Posterior vena cava (tissue), 2 donors: Measurements from ENCODE around the gene LSM2. TPM values are rescaled to one million over a fixed set of nuclear protein-coding genes. Genes with fewer than 3 reads are reported as not detected.

Source experiments
- DNase-seq: peaks from one replicate; pipeline ENCODE4 v3.0.0-alpha.2; 2020; ENCODE audit warnings: low spot score
- intact Hi-C, 2 donors: fragments of 100-400 bp; cut with DNase I; formaldehyde crosslinking; loops; one replicate each; pipeline versions ENCODE4 v1.14.1 to v1.14.2; 2022 to 2023
- total RNA-seq, 2 donors: library from RNA; stranded (reverse); fragmentation: NEBNext Ultra II Directional; extraction: Animal tissue kit (Norgen Biotek cat#: 25700); gene quantifications; one replicate each; pipeline ENCODE4 v1.2.1, GENCODE V29; 2021
- donor health status: DM: yes; HTN: yes; CAD: no.
- donor health status: DM: yes; HTN: yes; CAD: no.

LSM2 gene
- total RNA-seq, 2 donors from 2014 or later = 38.7 to 39.7 TPM

DNA sequence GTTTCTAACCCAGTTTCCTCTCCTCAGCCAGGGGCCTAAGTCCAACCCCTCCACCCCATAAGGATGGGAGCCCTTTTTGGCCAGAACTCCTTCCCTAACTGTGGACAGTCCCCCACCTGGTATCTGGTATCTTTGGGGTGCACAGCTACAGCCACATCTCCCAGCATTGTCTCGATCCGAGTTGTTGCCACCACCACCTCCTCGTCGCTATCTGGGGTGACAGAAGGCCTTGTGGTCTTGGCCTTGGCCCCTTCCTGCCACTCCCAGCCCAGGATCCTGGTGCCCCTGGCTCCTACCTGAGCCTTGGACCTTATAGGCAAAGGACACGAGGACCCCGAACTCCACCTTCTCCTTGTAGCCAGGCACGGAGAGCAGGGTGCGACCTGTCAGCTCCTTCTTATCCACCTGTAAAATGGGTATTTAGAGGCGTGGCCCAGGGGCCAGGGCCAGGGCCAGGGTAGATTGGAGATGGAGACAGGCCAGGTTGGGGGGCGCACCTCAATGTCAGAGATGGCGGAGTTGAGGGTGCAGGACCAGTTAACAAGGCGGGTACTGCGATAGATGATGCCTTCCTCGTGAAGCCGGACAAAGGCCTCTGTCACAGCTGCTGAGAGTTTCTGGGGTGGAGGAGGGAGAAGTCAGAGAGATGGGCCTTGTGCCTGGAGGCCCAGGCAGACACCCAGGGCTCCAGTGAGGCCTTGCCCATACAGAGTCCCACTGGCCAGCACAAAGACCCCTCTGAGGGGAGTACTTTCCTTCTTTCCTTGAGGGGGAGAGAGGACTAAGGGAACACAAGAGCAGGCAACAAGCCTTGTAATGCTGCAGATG, 22.5 kb downstream of the LSM2 start:
- intact Hi-C loops = no loop called here
- no peak for DNase-seq

DNA sequence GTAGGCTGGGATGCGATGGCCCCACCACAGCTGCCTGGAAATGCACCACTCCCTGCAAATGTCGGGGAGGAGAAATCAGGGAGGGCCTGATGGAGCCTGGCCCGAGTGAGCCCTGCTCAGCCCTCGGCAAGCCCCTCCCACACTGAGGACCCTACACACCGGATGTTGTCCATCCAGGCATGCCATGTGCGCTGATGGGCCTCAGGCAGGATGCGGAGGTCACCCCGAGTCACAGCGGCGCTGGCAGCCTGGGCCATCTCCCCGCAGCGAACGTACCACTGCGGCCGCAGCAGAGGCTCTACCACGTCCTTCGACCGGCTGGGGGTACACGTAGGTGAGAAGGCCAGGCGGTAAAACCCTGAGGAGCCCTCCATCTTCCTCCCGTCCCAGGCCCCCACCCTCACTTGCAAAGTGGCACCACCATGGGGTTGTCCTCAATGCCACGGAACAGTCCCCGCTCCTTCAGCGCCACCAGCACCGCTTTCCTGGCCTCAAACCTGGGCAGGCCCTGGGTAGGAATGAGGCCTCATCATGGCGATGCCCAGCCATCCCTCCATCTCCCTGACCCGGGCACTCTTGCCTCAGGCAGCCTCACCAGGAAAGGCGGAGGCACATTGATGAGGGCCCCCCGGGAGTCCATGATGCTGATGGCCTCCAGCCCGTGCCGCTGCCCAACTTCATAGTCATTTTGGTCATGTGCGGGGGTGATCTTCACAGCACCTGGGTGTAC, 24.5 kb downstream of the LSM2 start:
- intact Hi-C loops = no loop called here
- DNase-seq = no peak

DNA sequence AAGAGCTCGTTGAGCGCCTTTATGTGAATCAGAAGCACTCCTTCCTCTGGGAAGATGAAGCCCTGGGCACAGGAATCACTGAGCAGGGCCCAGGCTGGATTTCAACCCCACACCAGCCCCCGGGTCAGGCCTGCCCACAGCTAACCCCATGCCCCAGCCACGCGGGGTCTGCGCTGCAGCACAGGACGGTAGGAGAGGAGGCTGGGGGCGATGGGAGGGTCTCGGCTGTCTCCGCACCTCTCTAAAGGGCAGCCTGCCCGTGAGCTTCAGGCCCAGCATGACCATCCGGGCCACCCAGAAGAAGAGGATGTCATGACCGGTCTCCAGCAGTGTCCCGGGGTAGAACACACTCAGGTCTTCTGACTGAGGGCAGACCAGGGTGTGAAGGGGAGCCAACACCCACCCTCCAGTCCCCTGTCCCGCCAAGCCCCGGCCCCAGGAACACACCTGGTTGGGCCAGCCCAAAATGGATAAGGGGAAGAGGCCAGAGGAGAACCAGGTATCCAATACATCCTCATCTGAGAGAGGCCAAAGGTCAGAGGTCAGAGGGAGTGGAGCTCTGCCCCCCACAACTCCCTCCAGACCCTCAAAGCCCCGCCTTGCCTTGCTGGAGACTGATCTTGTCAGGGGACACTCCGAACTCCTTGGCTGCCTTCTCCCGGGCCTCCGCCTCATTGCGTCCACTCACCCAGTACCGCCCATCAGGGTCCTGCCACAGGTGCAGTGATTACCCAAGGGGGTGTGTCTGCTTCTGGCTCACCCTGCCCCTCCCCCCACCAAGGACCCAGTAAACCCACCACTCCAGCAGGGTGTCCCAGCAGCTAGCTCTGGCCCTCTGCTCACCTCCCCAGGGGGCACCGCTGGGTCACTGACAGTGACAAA, 25.3 kb downstream of the LSM2 start:
- intact Hi-C loops = no loop called here
- DNase-seq = no peak

DNA sequence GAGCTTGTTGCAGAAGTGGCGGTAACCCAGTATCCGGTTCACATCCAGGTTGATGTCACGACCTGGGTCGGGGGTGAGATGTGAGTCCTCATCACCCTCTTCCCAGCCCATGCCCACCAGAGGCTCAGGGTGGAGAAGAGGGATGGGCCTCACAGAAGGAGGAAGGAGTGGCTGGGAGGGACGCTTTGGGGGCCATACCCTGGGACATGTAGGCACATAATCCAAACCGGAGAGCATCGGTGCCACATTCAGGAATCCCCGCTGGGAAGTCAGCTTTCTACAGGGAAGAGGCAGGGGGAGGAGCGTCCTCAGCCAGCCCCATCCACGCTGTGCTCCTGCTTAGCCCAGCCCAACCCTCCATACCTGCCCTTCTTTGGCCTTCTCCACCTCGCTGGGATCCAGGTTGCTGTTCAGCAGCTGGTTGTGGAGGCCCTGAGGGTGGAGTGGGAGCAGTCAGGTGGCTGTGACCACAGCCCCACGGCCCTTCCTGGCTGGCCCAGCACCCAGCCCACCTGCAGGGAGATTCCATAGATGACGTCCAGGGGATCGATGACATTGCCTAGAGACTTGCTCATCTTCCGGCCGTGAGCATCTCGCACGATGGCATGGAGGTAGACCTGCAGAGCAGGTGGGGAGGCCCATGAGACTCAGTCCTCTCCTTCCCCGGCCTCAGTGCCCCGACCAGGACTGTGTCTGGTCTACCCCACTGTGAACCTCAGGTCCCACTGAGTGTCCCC, 26.1 kb downstream of the LSM2 start:
- intact Hi-C loops = no loop called here
- no peak for DNase-seq

DNA sequence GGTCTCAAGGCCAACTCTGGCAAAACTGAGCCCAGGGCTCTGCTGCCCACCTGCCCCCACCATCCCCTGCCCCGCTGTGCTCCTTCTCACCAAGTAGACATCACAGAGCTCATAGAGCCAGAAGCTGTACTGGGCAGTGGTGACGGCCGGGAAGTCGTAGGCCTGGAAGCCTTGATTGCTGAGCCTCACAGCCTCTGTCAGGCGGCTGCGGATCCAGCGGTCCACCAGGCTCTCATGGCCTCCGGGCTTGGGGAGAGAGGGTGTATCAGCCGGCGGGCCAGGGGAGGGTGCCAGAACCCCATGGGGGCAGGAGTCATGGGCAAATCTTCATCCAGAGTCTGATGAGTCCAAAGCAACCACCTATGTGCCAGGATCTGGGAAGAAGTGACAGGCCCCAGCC, 26.9 kb downstream of the LSM2 start:
- intact Hi-C loops = loop anchor here in 1 of 2 donors (10.0 kb wide), 1 partner anchor 1005 kb away; no protein-coding TSS in a partner anchor

DNA sequence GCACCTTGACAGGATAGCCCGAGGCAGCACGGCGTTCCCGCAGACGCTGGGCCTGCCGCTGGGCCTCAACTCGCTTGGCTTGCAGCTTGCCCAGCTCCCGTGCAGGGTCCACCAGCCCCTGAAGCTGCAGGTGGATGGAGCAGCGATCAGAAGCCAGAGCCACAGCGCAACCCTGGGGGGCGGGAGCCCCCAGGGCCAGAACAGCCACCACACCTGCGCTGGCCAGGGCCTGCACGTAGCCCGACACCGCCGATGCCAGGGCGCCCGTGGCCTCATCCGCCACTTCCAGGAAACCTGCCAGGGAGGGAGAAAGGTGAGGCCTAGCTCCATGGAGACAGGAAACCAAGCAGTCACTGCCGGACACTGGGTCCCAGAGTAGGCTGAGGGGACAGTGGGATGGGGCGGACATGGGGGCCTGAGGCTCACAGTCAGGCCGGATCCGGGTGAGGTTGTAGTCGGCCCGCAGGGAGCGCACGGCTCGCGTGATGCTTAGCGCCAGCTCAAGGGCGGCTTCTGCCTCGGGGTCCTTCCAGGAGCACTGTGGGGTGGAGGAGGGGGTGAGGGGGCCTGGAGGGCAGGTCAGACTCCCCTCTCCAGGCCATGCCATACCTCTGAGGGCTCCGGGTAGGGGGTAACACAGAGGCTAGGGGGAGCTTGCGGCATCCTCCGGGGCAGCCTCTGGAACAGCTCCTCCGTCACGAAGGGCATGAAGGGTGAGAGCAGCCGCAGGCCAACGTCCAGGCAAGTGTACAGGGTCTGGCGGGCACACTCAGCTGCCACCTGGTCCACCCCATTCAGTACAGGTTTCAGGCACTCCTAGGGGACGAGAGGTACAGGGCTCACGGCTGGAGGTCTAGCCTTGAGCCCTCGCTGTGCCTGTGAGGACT, 27.5 kb downstream of the LSM2 start:
- intact Hi-C loops = loop anchor here in 1 of 2 donors (10.0 kb wide), 1 partner anchor 1006 kb away; no protein-coding TSS in a partner anchor
- peak; percentile 62 for DNase-seq

More for the DNA sequence above, 26.9 kb downstream of the LSM2 start:
- no peak for DNase-seq

DNA sequence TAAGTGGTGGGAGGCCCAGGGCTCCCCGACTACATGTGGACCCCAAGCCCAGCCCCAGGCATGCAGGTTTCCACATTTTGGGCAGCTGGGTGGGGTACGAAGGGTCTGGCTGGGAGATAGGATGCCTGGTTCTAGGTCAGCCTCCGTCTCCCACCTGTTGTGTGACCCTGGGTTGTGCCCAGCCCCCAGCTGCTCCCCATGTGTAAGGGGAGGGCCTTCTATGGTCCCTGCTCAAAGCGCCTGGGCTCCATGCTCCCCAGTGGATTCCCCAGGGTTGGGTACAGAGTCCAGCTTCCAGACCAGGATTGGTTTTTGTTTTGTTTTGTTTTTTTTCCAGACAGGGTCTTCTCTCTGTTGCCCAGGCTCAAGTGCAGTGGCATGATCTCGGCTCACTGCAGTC, 28.6 kb downstream of the LSM2 start:
- DNase-seq = no peak
- intact Hi-C loops = loop anchor here in 1 of 2 donors (10.0 kb wide), 1 partner anchor 1007 kb away; no protein-coding TSS in a partner anchor

DNA sequence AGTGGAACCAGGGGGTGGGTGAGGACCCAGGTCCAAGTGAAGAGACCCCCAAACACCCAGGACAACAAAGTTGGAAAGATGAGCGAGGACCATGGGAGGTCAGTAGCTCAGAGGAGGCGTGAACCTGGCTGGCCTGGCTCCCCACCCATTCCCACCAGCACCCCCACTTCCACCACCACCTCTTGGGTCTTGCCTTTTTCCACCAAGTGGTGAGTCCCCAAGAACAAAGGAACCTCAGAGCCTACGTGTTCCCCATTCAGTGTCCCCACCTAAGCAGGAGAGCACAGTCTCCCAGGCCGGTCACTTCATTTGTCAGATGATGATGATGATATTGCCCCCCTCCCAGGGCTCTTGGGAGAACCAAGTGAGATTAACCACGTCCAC, 29.1 kb downstream of the LSM2 start:
- DNase-seq = no peak
- intact Hi-C loops = loop anchor here in 1 of 2 donors (10.0 kb wide), 1 partner anchor 1007 kb away; no protein-coding TSS in a partner anchor

DNA sequence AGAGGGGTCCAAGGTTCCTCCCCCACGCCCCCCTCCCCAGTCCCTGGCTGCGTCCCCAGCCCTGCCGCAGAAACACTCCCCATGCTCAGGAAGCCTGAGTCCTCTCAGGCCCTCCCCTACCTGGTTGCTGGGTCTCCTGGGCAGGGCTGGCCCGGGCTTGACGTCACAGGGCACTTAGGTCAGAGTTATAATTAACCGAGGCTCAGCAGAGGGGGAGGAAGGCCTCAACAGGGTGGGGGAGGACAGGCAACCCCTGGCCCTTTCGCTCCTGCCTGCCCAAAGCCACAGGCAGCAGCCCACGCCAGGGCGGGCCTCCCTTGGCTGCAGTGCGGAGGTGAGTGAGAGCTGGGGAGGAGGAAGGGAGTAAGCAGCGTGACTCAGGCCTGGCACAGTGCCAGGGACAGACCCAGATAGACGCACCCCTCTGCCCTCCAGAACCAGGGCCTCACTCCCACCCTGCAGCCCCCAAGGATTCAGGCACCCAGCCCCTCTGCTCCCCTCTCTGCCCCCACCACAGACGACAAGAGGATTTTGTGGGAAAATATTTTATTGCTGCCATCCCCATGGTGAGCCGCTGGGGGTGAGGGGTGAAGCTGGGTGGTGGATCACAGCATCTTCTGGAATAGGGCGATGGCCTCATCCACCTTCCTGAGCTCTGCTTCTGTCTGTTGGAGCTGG, 29.6 kb downstream of the LSM2 start, which contains the start of gene VWA7:
TSS of gene VWA7 (minus strand) at position 340 of the 678 bp plus-strand sequence. CDS start 549 bp downstream, outside the sequence.
- DNase-seq = peak; percentile 90
- intact Hi-C loops = loop anchor here in 1 of 2 donors (10.0 kb wide), 1 partner anchor 1008 kb away; no protein-coding TSS in a partner anchor

DNA sequence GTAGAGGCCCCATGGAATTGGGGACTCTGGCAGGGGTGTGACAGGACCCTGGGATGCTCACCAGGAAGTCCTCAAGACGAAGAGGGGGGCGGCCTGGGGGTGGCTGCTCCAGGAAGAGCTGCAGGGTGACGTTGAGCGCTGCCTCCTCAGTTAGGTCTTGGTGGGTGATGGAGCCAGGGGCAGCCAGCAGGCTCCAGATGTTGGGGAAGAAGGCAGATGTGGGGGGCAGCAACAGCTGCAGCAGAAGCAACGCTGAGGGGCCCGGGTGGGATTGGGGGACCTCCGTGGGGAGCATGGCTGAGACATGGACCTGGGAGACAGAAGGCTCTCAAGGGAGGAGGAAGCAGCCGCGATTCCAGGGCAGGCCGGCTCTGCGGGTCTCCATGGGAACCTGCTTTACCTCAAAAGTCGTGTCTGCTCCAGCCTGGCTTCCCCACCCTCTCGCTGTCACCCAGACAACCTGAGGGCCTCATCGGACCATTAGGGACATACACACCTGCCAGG, 30.2 kb downstream of the LSM2 start:
- intact Hi-C loops = loop anchor here in 1 of 2 donors (10.0 kb wide), 1 partner anchor 1008 kb away; no protein-coding TSS in a partner anchor
- DNase-seq = no peak

DNA sequence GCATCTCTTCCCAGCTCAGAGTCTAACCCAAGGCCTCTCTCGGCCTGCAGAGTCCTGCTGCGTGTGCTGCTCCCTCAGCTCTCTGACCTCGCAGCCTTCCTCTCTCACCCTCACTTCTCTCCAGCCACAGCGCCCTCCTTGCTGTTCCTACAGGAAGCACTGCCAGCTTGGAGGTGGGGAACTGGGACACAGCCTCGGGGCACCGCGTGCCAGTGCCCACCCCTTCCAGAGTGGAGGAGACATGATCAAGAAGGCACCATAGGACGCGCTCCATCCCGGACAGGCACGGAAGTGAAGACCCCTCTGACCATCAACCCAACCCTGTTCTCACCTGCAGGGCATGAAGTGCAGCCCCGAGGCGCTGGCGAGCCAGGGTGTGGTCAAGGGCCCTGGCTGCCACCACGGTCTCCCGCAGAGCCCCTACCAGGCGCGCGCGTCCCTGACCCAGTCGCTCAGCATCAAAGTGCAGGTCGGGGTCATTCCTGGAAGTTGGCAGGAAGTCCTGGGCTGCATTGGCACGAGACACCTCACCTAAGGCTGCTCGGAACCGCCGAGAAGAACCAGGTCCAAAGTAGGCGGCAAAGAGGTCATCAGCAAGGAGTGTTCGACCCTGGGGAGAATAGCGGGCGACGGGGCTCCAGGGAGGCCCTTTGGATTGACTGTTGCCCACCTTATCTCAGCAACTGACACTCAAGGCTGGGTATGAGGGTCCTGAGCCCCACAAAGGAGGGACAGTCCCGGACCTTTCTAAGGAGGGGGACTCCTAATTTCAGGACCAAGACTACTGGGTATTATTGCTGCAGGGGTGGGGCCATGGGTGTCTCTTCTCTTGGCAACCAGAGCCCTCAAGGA, 30.9 kb downstream of the LSM2 start:
- DNase-seq = no peak
- intact Hi-C loops = loop anchor here in 1 of 2 donors (10.0 kb wide), 1 partner anchor 1009 kb away; no protein-coding TSS in a partner anchor

DNA sequence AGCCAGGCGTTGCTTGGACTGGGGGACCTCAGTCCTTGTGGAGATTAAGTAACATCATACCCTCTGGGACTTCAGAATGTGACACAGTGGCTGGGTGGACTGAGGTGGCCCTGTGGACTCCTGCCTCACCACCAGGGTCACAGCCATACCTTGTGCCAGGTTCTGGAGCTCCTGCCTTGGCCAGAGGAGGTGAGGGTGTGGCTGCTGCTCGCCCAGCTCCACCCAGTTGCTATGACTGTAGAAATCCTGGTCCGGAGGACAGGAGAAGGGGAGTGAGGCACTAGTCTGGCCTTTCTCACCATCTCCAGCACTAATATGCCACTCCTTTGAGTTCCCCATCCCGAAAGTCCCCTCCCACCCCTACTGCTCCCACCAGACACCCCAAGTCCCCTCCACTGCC, 31.6 kb downstream of the LSM2 start:
- no peak for DNase-seq
- intact Hi-C loops = loop anchor here in 1 of 2 donors (10.0 kb wide), 1 partner anchor 1010 kb away; no protein-coding TSS in a partner anchor

DNA sequence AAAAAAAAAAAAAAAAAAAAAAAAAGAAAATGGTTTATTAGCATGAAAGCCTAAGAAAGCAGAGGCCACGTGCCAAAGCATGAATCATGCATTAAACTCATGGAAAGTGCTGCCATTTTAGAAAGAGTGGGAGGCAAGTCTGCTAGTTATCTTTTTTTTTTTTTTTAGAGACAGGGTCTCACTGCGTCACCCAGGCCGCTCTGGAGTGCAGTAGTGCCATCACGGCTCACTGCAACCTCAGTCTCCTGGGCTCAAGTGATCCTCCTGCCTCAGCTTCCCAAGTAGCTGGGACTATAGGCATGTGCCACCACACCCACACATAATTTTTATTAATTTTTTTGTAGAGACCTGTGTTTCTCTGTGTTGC, 34.8 kb downstream of the LSM2 start:
- intact Hi-C loops = loop anchor here in 1 of 2 donors (10.0 kb wide), 1 partner anchor 1013 kb away; no protein-coding TSS in a partner anchor

DNA sequence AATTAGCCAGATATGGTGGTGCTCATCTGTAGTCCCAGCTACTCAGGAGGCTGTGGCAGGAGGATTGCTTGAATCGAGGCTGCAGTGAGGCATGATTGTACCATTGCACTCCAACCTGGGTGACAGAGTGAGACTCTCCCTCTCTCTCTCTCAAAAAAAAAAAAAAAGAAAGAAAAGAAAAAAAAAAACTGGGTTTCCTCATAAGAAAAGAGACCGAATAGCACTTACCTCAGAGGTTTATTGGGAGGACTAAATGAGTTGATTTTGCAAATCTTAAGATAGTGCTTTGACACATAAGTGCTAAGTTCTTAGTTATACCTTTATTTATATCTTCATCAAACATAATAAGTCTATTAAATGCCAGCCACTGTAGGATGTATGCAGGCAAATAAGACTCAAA, 35.9 kb downstream of the LSM2 start:
- intact Hi-C loops = loop anchor here in 1 of 2 donors (10.0 kb wide), 1 partner anchor 1014 kb away; no protein-coding TSS in a partner anchor

More for the DNA sequence above, 34.8 kb downstream of the LSM2 start:
- no peak for DNase-seq

DNA sequence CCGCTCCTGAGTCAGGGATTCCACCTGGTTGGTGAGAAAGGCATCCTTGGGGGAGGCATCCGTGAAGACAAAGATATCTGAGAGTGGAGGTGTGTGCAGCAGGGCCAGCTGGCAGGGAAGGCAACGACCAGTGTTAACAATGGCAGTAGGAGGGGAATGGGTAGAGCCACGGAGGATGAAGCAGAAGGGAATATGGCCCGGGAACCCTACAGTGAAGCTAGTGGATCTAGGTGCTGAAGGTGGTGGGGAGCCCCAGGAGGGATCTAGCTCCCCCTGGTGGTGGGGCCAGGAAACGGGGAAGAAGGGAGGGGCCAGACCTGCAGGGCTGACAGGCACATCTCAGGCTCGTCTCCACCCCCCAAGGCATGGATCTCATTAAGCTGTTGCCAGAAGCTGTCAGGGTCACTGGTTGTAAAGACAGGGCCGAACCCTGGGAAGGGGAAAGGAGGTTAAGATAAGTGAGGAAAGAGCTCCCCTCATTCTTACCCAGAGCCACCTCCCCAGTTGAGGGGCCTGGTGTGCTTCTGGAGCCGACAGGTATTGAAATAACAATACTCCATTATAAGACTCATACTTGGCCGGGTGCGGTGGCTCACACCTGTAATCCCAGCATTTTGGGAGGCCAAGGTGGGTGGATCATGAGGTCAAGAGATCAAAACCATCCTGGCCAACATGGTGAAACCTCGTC, 36.9 kb downstream of the LSM2 start:
- intact Hi-C loops = loop anchor here (5.0 to 10.0 kb wide), 2 partner anchors 62 to 1015 kb away; no protein-coding TSS in a partner anchor
- peak; percentile 91 for DNase-seq

More for the DNA sequence above, 35.9 kb downstream of the LSM2 start:
- DNase-seq = no peak
